Common myeloid progenitor, CD34-positive (primary cell): Measurements from ENCODE around the gene RAB17.
A peak's percentile ranks its signal among the peaks of the same experiment; 100 is the strongest.

Experiments
- CTCF ChIA-PET: fragments of 350-600 bp; sonication (Branson Sonifier 250); formaldehyde crosslinking; loops from one replicate; lab custom pipeline; 2021; ENCODE audit warnings: antibody characterized with exemption; lab: Charles Lee
- POLR2A ChIA-PET: fragments of 350-600 bp; sonication (Branson Sonifier 250); formaldehyde crosslinking; loops from one replicate; lab custom pipeline; 2021; ENCODE audit warnings: antibody characterized with exemption; lab: Charles Lee
- DNase-seq, 3 donors: peaks; one replicate each; pipeline versions ENCODE4 v3.0.0 to v3.0.0-alpha.2; 2013
- H3K27ac ChIP-seq, 2 experiments: 1 replicate in 1 of 2; 2 replicates in 1 of 2; pipeline ENCODE4 v1.7.0; 2013; ENCODE audit warnings: inconsistent platforms in 2 of 2, low read length in 2 of 2, mild to moderate bottlenecking in 2 of 2, low read depth in 1 of 2, moderate library complexity in 1 of 2; ENCODE audit not compliant: severe bottlenecking in 2 of 2, insufficient read depth in 1 of 2, poor library complexity in 1 of 2
- H3K27me3 ChIP-seq, 5 experiments: replicated peaks in 2 of 5; 1 replicate in 3 of 5; 2 replicates in 2 of 5; pipeline versions ENCODE4 v1.6.1 to v1.7.0; 2013; ENCODE audit warnings: low read length in 4 of 5, mild to moderate bottlenecking in 2 of 5, moderate library complexity in 2 of 5, inconsistent platforms in 1 of 5; ENCODE audit not compliant: insufficient read depth in 5 of 5, control insufficient read depth in 4 of 5
- H3K36me3 ChIP-seq, 4 experiments: 1 replicate in 2 of 4; 2 replicates in 2 of 4; pipeline versions ENCODE4 v1.6.1 to v1.7.0; 2013; ENCODE audit warnings: low read length in 3 of 4, control low read depth in 1 of 4, mild to moderate bottlenecking in 1 of 4; ENCODE audit not compliant: control insufficient read depth in 4 of 4, insufficient read depth in 4 of 4
- H3K4me1 ChIP-seq, 4 experiments: 1 replicate in 3 of 4; 2 replicates in 1 of 4; pipeline versions ENCODE4 v1.6.1 to v1.7.1; 2013; ENCODE audit warnings: low read length in 3 of 4, mild to moderate bottlenecking in 3 of 4, control low read depth in 1 of 4, inconsistent platforms in 1 of 4, moderate library complexity in 1 of 4; ENCODE audit not compliant: control insufficient read depth in 4 of 4, insufficient read depth in 4 of 4; ENCODE audit errors: control extremely low read depth in 1 of 4
- H3K4me3 ChIP-seq, 7 experiments: 1 replicate in 4 of 7; 2 replicates in 3 of 7; pipeline versions ENCODE4 v1.5.1 to v1.7.0; 2013; ENCODE audit warnings: mild to moderate bottlenecking in 7 of 7, low read length in 6 of 7, moderate library complexity in 6 of 7, inconsistent platforms in 2 of 7, low read depth in 2 of 7, control low read depth in 1 of 7; ENCODE audit not compliant: insufficient read depth in 4 of 7, control insufficient read depth in 1 of 7; ENCODE audit errors: extremely low read depth in 1 of 7
- H3K9me3 ChIP-seq, 5 experiments: 1 replicate in 4 of 5; 2 replicates in 1 of 5; pipeline versions ENCODE4 v1.6.1 to v1.7.1; 2013; ENCODE audit warnings: low read length in 4 of 5, mild to moderate bottlenecking in 2 of 5, inconsistent platforms in 1 of 5, low read depth in 1 of 5, moderate library complexity in 1 of 5; ENCODE audit not compliant: control insufficient read depth in 4 of 5, insufficient read depth in 2 of 5; ENCODE audit errors: control extremely low read depth in 1 of 5
- WGBS: methylation state at CpG from one replicate; pipeline ENCODE4 v1.1.5; 2013; ENCODE audit not compliant: insufficient coverage; 5-methylcytosine and 5-hydroxymethylcytosine counted together

RAB17 gene

GRCh38 chr2:237593036-237593435, 2.5 kb upstream of the RAB17 start:
- no peaks in the 10 kb centered on the region for H3K36me3 ChIP-seq
- no peak overlapping the region for H3K4me3 ChIP-seq
- no peaks in the 10 kb centered on the region for H3K27me3 ChIP-seq
- H3K4me1 ChIP-seq: peaks cover 2 to 23% (median 8%) of the 10 kb centered on the region in 4 experiments
- CTCF ChIA-PET: interaction anchor here (2.8 to 3.4 kb wide), 2 partner anchors 9 to 11 kb away, joined by 11 to 21 read pairs; no protein-coding TSS in a partner anchor
- peaks cover 0 to 1% (median 0%) of the 10 kb centered on the region in 5 experiments for H3K9me3 ChIP-seq
- no peak for DNase-seq
- POLR2A ChIA-PET: interaction anchor here (0.9 kb wide), 1 partner anchor 11 kb away, joined by 5 read pairs; no protein-coding TSS in a partner anchor
- H3K27ac ChIP-seq: no peak overlapping the region
- WGBS: 100% methylated on average over 10 of the region's 10 CpGs

GRCh38 chr2:237592425-237592980, 2.0 kb upstream of the RAB17 start:
- 95% methylated on average over 11 of the region's 18 CpGs for WGBS

GRCh38 chr2:237591141-237591881, 777 bp upstream of the RAB17 start:
- Histone ChIP-seq H3K4me3 (peak overlapping the region in 1 of 7 experiments; percentile 26), H3K27me3 (no peaks in the 10 kb centered on the region), H3K27ac (no peak overlapping the region), H3K9me3 (peaks cover 0 to 3% (median 0%) of the 10 kb centered on the region in 5 experiments), H3K36me3 (no peaks in the 10 kb centered on the region), H3K4me1 (peaks cover 2 to 11% (median 8%) of the 10 kb centered on the region in 4 experiments)
- DNase-seq: peak in 2 of 3 donors; percentile 61 to 72
- CTCF ChIA-PET: interaction anchor here (0.7 to 3.4 kb wide), 5 partner anchors 9 to 81 kb away, joined by 3 to 21 read pairs (median 5); no protein-coding TSS in a partner anchor
- WGBS: 26% methylated on average over 14 of the region's 19 CpGs
- POLR2A ChIA-PET: no interaction called here

More at GRCh38 chr2:237592425-237592980, 2.0 kb upstream of the RAB17 start:
- no peak for DNase-seq
- peaks cover 2 to 22% (median 8%) of the 10 kb centered on the region in 4 experiments for H3K4me1 ChIP-seq
- H3K9me3 ChIP-seq: peaks cover 0 to 3% (median 0%) of the 10 kb centered on the region in 5 experiments
- ChIA-PET CTCF (interaction anchor here (0.6 to 3.4 kb wide), 4 partner anchors 8 to 79 kb away, joined by 3 to 21 read pairs (median 8); no protein-coding TSS in a partner anchor), POLR2A (interaction anchor here (0.9 kb wide), 1 partner anchor 11 kb away, joined by 5 read pairs; no protein-coding TSS in a partner anchor)
- H3K27me3 ChIP-seq: no peaks in the 10 kb centered on the region
- H3K27ac ChIP-seq: no peak overlapping the region
- H3K4me3 ChIP-seq: no peak overlapping the region
- no peaks in the 10 kb centered on the region for H3K36me3 ChIP-seq

- POLR2A ChIA-PET: no interaction called here
- no peak overlapping the region for H3K27ac ChIP-seq
- CTCF ChIA-PET: interaction anchor here (1.3 to 1.4 kb wide), 2 partner anchors 55 to 77 kb away, joined by 3 read pairs; no protein-coding TSS in a partner anchor
- DNase-seq: no peak
- 98% methylated on average over 6 of the region's 9 CpGs for WGBS
- H3K4me3 ChIP-seq: no peak overlapping the region
- H3K4me1 ChIP-seq: peaks cover 2 to 11% (median 8%) of the 10 kb centered on the region in 4 experiments
- peaks cover 0 to 3% (median 0%) of the 10 kb centered on the region in 5 experiments for H3K9me3 ChIP-seq
- H3K36me3 ChIP-seq: no peaks in the 10 kb centered on the region
- H3K27me3 ChIP-seq: no peaks in the 10 kb centered on the region
These were observed 2.4 kb downstream of the RAB17 start for GRCh38 chr2:237588044-237588696.

GRCh38 chr2:237585590-237586221, 4.8 kb downstream of the RAB17 start:
- POLR2A ChIA-PET: no interaction called here
- 97% methylated on average over 11 of the region's 15 CpGs for WGBS
- H3K4me3 ChIP-seq: no peak overlapping the region

GRCh38 chr2:237583385-237584295, 6.9 kb downstream of the RAB17 start:
- CTCF ChIA-PET: interaction anchor here (0.7 to 4.8 kb wide), 23 partner anchors 10 to 192 kb away, joined by 3 to 86 read pairs (median 4); no protein-coding TSS in a partner anchor
- H3K4me1 ChIP-seq: peaks cover 0 to 12% (median 8%) of the 10 kb centered on the region in 4 experiments
- no peak for DNase-seq
- H3K9me3 ChIP-seq: peaks cover 0 to 3% (median 0%) of the 10 kb centered on the region in 5 experiments
- no peak overlapping the region for H3K27ac ChIP-seq
- POLR2A ChIA-PET: no interaction called here
- WGBS: 97% methylated on average over 10 of the region's 19 CpGs
- no peak overlapping the region for H3K4me3 ChIP-seq
- H3K36me3 ChIP-seq: no peaks in the 10 kb centered on the region
- H3K27me3 ChIP-seq: no peaks in the 10 kb centered on the region

More at GRCh38 chr2:237585590-237586221, 4.8 kb downstream of the RAB17 start:
- CTCF ChIA-PET: interaction anchor here (0.8 to 3.7 kb wide), 15 partner anchors 12 to 162 kb away, joined by 3 to 25 read pairs (median 3); no protein-coding TSS in a partner anchor
- DNase-seq: no peak
- Histone ChIP-seq H3K9me3 (peaks cover 0 to 3% (median 0%) of the 10 kb centered on the region in 5 experiments), H3K27ac (no peak overlapping the region), H3K4me1 (peaks cover 0 to 12% (median 8%) of the 10 kb centered on the region in 4 experiments), H3K36me3 (no peaks in the 10 kb centered on the region), H3K27me3 (no peaks in the 10 kb centered on the region)
